GM23338 (cell line): ENCODE results near the gene SEMA5A. TPM values are rescaled to one million over a fixed set of nuclear protein-coding genes. Genes with fewer than 3 reads are reported as not detected.

ENCODE experiments used
- ATAC-seq: fragments of 200-7000 bp; cut with Tn5 transposase; 3 replicates; pipeline ENCODE4 v1.9.1; 2020
- DNase-seq: peaks from one replicate; pipeline ENCODE4 v3.0.0-alpha.2; 2015; ENCODE audit warnings: low spot score
- H2AFZ ChIP-seq: fragments of 200-600 bp; sonication (generic); 2 replicates; pipeline ENCODE4 v1.8.0; 2016; ENCODE audit warnings: antibody characterized with exemption, mild to moderate bottlenecking, moderate library complexity
- H3F3A ChIP-seq: fragments of 200-600 bp; sonication (generic); replicated peaks from 2 replicates; pipeline ENCODE4 v1.8.0; 2017; ENCODE audit warnings: antibody characterized with exemption, mixed run types, low read depth
- H3K27ac ChIP-seq: fragments of 200-600 bp; sonication (generic); 2 replicates; pipeline ENCODE4 v1.6.1; 2016; ENCODE audit warnings: low read depth
- H3K27me3 ChIP-seq: fragments of 200-600 bp; sonication (generic); 2 replicates; pipeline ENCODE4 v1.8.0; 2016; ENCODE audit warnings: mild to moderate bottlenecking, mixed run types, moderate library complexity; ENCODE audit not compliant: insufficient read depth
- H3K36me3 ChIP-seq: fragments of 200-600 bp; sonication (generic); 2 replicates; pipeline ENCODE4 v1.8.0; 2016; ENCODE audit warnings: mild to moderate bottlenecking; ENCODE audit not compliant: insufficient read depth
- H3K4me1 ChIP-seq: fragments of 200-600 bp; sonication (generic); 2 replicates; pipeline ENCODE4 v1.8.0; 2016; ENCODE audit warnings: mild to moderate bottlenecking, moderate library complexity; ENCODE audit not compliant: insufficient read depth
- H3K4me2 ChIP-seq: fragments of 200-600 bp; sonication (generic); 2 replicates; pipeline ENCODE4 v1.7.1; 2017; ENCODE audit warnings: mixed run types
- H3K4me3 ChIP-seq: fragments of 200-600 bp; sonication (generic); 2 replicates; pipeline ENCODE4 v1.6.1; 2016; ENCODE audit warnings: mixed run types
- H3K79me2 ChIP-seq: fragments of 200-600 bp; sonication (generic); replicated peaks from 2 replicates; pipeline ENCODE4 v1.8.0; 2017; ENCODE audit warnings: mild to moderate bottlenecking; ENCODE audit not compliant: insufficient read depth
- H3K9me2 ChIP-seq: fragments of 200-600 bp; sonication (generic); 2 replicates; pipeline ENCODE4 v1.8.0; 2017; ENCODE audit not compliant: insufficient read depth
- H4K20me1 ChIP-seq: fragments of 200-600 bp; sonication (generic); replicated peaks from 2 replicates; pipeline ENCODE4 v1.8.0; 2017; ENCODE audit warnings: mild to moderate bottlenecking; ENCODE audit not compliant: insufficient read depth
- H3K27ac Mint-ChIP-seq: 2 replicates; pipeline ENCODE4 v1.8.0; 2020; ENCODE audit warnings: inconsistent platforms, mild to moderate bottlenecking, moderate library complexity, mixed read lengths
- H3K27me3 Mint-ChIP-seq: 3 replicates; pipeline ENCODE4 v1.8.0; 2022; ENCODE audit warnings: low read depth, mild to moderate bottlenecking, moderate library complexity, mixed read lengths, inconsistent platforms; ENCODE audit not compliant: insufficient read depth, poor library complexity
- H3K36me3 Mint-ChIP-seq: 3 replicates; pipeline ENCODE4 v1.8.0; 2021; ENCODE audit warnings: low read depth, mild to moderate bottlenecking, inconsistent platforms, moderate library complexity, mixed read lengths
- H3K4me1 Mint-ChIP-seq: 3 replicates; pipeline ENCODE4 v1.8.0; 2020; ENCODE audit warnings: mild to moderate bottlenecking, inconsistent platforms, mixed read lengths
- H3K4me3 Mint-ChIP-seq: 3 replicates; pipeline ENCODE4 v1.8.0; 2021; ENCODE audit warnings: moderate library complexity, mild to moderate bottlenecking, inconsistent platforms, mixed read lengths
- H3K9me3 Mint-ChIP-seq: 3 replicates; pipeline ENCODE4 v1.8.0; 2020; ENCODE audit warnings: moderate library complexity, mild to moderate bottlenecking, inconsistent platforms, mixed read lengths
- CREB1 ChIP-seq: fragments of 250-450 bp; sonication (Bioruptor Pico); IDR thresholded peaks from 2 replicates; pipeline ENCODE4 v1.5.0; 2020; ENCODE audit warnings: low read depth, mild to moderate bottlenecking, moderate library complexity
- ETS1 ChIP-seq: IDR thresholded peaks from 2 replicates; pipeline ENCODE4 v1.6.1; 2016; ENCODE audit warnings: antibody characterized with exemption
- EZH2 ChIP-seq: fragments of 200-600 bp; sonication (generic); IDR thresholded peaks from one replicate; pipeline ENCODE4 v1.8.0; 2017; ENCODE audit warnings: antibody characterized with exemption, mild to moderate bottlenecking, low read depth; ENCODE audit not compliant: unreplicated experiment
- EZH2phosphoT487 ChIP-seq: fragments of 200-600 bp; sonication (generic); IDR thresholded peaks from one replicate; pipeline ENCODE4 v1.8.1; 2018; ENCODE audit warnings: antibody characterized with exemption; ENCODE audit not compliant: unreplicated experiment
- JUNB ChIP-seq: IDR thresholded peaks from one replicate; pipeline ENCODE4 v1.6.1; 2016; ENCODE audit warnings: antibody characterized with exemption; ENCODE audit not compliant: unreplicated experiment
- NANOG ChIP-seq: IDR thresholded peaks from 2 replicates; pipeline ENCODE4 v1.6.1; 2016; ENCODE audit warnings: antibody characterized with exemption, borderline replicate concordance
- POLR2AphosphoS5 ChIP-seq: IDR thresholded peaks from 2 replicates; pipeline ENCODE4 v1.6.1; 2016; ENCODE audit warnings: antibody characterized with exemption, low read depth
- REST ChIP-seq: IDR thresholded peaks from one replicate; pipeline ENCODE4 v1.6.1; 2018; ENCODE audit warnings: antibody characterized with exemption; ENCODE audit not compliant: unreplicated experiment
- STAT1 ChIP-seq: IDR thresholded peaks from one replicate; pipeline ENCODE4 v1.6.1; 2016; ENCODE audit warnings: antibody characterized with exemption; ENCODE audit not compliant: unreplicated experiment
- ZNF114 ChIP-seq: fragments of 250-450 bp; sonication (Bioruptor Pico); IDR thresholded peaks from 2 replicates; pipeline ENCODE4 v1.5.0; 2020; ENCODE audit warnings: mild to moderate bottlenecking, moderate library complexity
- ZNF331 ChIP-seq: fragments of 250-450 bp; sonication (Bioruptor Pico); IDR thresholded peaks from 2 replicates; pipeline ENCODE4 v1.5.0; 2020; ENCODE audit warnings: low read depth, mild to moderate bottlenecking, moderate library complexity
- polyA plus RNA-seq: library from polyadenylated mRNA; unstranded; fragments of >200 nt; fragmentation: Nextera tagmentation; extraction: Ambion mirVana; gene quantifications from 2 replicates; pipeline ENCODE4 v1.2.1, GENCODE V29; 2016
- total RNA-seq: library from RNA; depleted of rRNA; stranded (reverse); fragments of >200 nt; shearing (Covaris generic); gene quantifications from 2 replicates; pipeline ENCODE4 v1.2.3, GENCODE V29; 2014
- TF ChIP-seq, protein P1 (sequence below), 2 experiments: fragments of 200-600 bp in 1 of 2; sonication (generic) in 1 of 2; conservative IDR thresholded peaks; 2 replicates each; pipeline versions ENCODE4 v1.5.1 to v1.6.1; 2016 to 2017; ENCODE audit warnings: antibody characterized with exemption in 2 of 2, low read depth in 2 of 2, mild to moderate bottlenecking in 2 of 2, moderate library complexity in 1 of 2

SEMA5A gene
- total and polyA plus RNA-seq, 2 experiments from 2014 or later, result 2.1 to 8.1 TPM

- peaks cover 23% of the 10 kb centered on the region for H3K9me3 Mint-ChIP-seq
- Histone ChIP-seq H3K4me1 (no peaks in the 10 kb centered on the region), H2AFZ (no peak overlapping the region), H4K20me1 (no peaks in the 10 kb centered on the region), H3K27me3 (no peaks in the 10 kb centered on the region), H3K9me2 (peaks cover 12% of the 10 kb centered on the region; the same call in 1 of the 2 replicates), H3K27ac (no peak overlapping the region), H3K79me2 (no peaks in the 10 kb centered on the region), H3K36me3 (no peaks in the 10 kb centered on the region), H3K4me3 (no peak overlapping the region), H3K4me2 (no peak overlapping the region), H3F3A (no peaks in the 10 kb centered on the region)
- ATAC-seq (no peak), DNase-seq (no peak)
- H3K4me3 Mint-ChIP-seq, result no peak overlapping the region
- no peaks in the 10 kb centered on the region for H3K27me3 Mint-ChIP-seq
- TF ChIP-seq, protein P1, sequence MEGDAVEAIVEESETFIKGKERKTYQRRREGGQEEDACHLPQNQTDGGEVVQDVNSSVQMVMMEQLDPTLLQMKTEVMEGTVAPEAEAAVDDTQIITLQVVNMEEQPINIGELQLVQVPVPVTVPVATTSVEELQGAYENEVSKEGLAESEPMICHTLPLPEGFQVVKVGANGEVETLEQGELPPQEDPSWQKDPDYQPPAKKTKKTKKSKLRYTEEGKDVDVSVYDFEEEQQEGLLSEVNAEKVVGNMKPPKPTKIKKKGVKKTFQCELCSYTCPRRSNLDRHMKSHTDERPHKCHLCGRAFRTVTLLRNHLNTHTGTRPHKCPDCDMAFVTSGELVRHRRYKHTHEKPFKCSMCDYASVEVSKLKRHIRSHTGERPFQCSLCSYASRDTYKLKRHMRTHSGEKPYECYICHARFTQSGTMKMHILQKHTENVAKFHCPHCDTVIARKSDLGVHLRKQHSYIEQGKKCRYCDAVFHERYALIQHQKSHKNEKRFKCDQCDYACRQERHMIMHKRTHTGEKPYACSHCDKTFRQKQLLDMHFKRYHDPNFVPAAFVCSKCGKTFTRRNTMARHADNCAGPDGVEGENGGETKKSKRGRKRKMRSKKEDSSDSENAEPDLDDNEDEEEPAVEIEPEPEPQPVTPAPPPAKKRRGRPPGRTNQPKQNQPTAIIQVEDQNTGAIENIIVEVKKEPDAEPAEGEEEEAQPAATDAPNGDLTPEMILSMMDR (conservative IDR thresholded peaks at IDR 0.05; ENCODE audit: low read depth in 2 of 2), result no peak
- TF ChIP-seq NANOG (no peak), CREB1 (no peak), REST (no peak), ETS1 (no peak), EZH2phosphoT487 (no peak), ZNF331 (CRISPR knock-in tag) (no peak), STAT1 (no peak), POLR2AphosphoS5 (no peak), JUNB (no peak)
- H3K27ac Mint-ChIP-seq, result no peak overlapping the region
- no peaks in the 10 kb centered on the region for H3K4me1 Mint-ChIP-seq
- peaks cover 19% of the 10 kb centered on the region for H3K36me3 Mint-ChIP-seq
Observed at GRCh38 chr5:9282211-9282610, 263.7 kb downstream of the SEMA5A start.

DNA sequence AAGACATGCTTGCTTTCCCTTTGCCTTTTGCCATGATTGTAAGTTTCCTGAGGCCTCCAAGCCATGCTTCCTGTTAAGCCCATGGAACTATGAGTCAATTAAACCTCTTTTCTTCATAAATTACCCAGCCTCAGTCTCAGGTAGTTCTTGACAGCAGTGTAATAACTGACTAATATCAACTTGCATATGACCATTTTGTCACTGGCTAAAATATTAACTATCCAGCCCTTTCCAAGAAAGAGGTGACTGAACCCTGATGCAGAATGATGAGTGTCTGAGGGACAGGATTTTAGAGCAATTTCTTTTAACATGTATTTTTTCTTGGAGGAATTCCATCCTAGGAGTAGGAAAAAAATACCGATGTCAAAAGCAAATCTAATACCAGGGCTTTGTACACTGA is 266.1 kb downstream of the SEMA5A start:
- Mint-ChIP-seq H3K4me3 (no peak overlapping the region), H3K27me3 (no peaks in the 10 kb centered on the region), H3K36me3 (peaks cover 26% of the 10 kb centered on the region), H3K9me3 (peaks cover 30% of the 10 kb centered on the region), H3K27ac (no peak overlapping the region), H3K4me1 (no peaks in the 10 kb centered on the region)
- Histone ChIP-seq H3K9me2 (peaks cover 12% of the 10 kb centered on the region; the same call in 1 of the 2 replicates), H3K4me1 (no peaks in the 10 kb centered on the region), H2AFZ (no peak overlapping the region), H4K20me1 (no peaks in the 10 kb centered on the region), H3K27ac (no peak overlapping the region), H3K27me3 (no peaks in the 10 kb centered on the region), H3K4me3 (no peak overlapping the region), H3F3A (no peaks in the 10 kb centered on the region), H3K4me2 (no peak overlapping the region), H3K36me3 (no peaks in the 10 kb centered on the region), H3K79me2 (no peaks in the 10 kb centered on the region)
- ATAC-seq (no peak), DNase-seq (no peak)
- TF ChIP-seq EZH2phosphoT487 (no peak), STAT1 (no peak), ZNF114 (CRISPR knock-in tag) (no peak), ZNF331 (CRISPR knock-in tag) (no peak), EZH2 (no peak)
